MCF 10A (cell line): ENCODE results near the gene STAC3. TPM values are rescaled to one million over a fixed set of nuclear protein-coding genes. Genes with fewer than 3 reads are reported as not detected.

Source experiments
- BruUV-seq: library from RNA; stranded (reverse); fragments of 400-500 nt; replicated peaks from 2 replicates; lab custom pipeline; 2021; lab: Mats Ljungman, UMichigan
- CTCF ChIA-PET: fragments of 300-600 bp; sonication (Branson Sonifier 250); formaldehyde crosslinking; extraction: SDS; loops from one replicate; lab custom pipeline; 2021; ENCODE audit warnings: antibody characterized with exemption, inconsistent platforms; lab: Yijun Ruan, JAX
- POLR2A ChIA-PET: fragments of 300-600, 350-650 bp; sonication (Branson Sonifier 250); formaldehyde crosslinking; extraction: SDS; loops from one replicate; lab custom pipeline; 2020; ENCODE audit warnings: antibody characterized with exemption, inconsistent platforms; lab: Yijun Ruan, JAX
- DNase-seq: peaks from one replicate; pipeline ENCODE4 v3.0.0-alpha.2; 2018; ENCODE audit not compliant: unreplicated experiment
- H3K27ac Mint-ChIP-seq: one replicate; pipeline ENCODE4 v1.8.0; 2022; ENCODE audit warnings: mild to moderate bottlenecking, low read depth, mixed read lengths; ENCODE audit not compliant: unreplicated experiment
- H3K27me3 Mint-ChIP-seq: one replicate; pipeline ENCODE4 v1.8.0; 2022; ENCODE audit warnings: mixed read lengths; ENCODE audit not compliant: insufficient read depth, unreplicated experiment
- H3K36me3 Mint-ChIP-seq: one replicate; pipeline ENCODE4 v1.8.0; 2022; ENCODE audit warnings: mild to moderate bottlenecking, moderate library complexity, mixed read lengths; ENCODE audit not compliant: insufficient read depth, unreplicated experiment
- H3K4me1 Mint-ChIP-seq: one replicate; pipeline ENCODE4 v1.8.0; 2022; ENCODE audit warnings: mixed read lengths; ENCODE audit not compliant: insufficient read depth, unreplicated experiment
- H3K4me3 Mint-ChIP-seq: one replicate; pipeline ENCODE4 v1.8.0; 2022; ENCODE audit warnings: mild to moderate bottlenecking, moderate library complexity, mixed read lengths; ENCODE audit not compliant: unreplicated experiment
- H3K9me3 Mint-ChIP-seq: one replicate; pipeline ENCODE4 v1.8.0; 2022; ENCODE audit warnings: mixed read lengths; ENCODE audit not compliant: unreplicated experiment
- intact Hi-C: fragments of 100-400 bp; cut with micrococcal nuclease; formaldehyde crosslinking; loops from 2 replicates; pipeline ENCODE4 v1.14.1; 2022
- total RNA-seq: library from RNA; stranded (reverse); gene quantifications from 2 replicates; pipeline ENCODE4 v1.2.3, GENCODE V29; 2022
- TF ChIP-seq, protein P1 (sequence below): fragments of 200-600 bp; IDR thresholded peaks from one replicate; pipeline ENCODE4 v1.8.0; 2022; ENCODE audit warnings: antibody characterized with exemption, mild to moderate bottlenecking; ENCODE audit not compliant: unreplicated experiment

STAC3 gene
- total RNA-seq, 1 experiment from 2014 or later: 2.8 TPM

DNA sequence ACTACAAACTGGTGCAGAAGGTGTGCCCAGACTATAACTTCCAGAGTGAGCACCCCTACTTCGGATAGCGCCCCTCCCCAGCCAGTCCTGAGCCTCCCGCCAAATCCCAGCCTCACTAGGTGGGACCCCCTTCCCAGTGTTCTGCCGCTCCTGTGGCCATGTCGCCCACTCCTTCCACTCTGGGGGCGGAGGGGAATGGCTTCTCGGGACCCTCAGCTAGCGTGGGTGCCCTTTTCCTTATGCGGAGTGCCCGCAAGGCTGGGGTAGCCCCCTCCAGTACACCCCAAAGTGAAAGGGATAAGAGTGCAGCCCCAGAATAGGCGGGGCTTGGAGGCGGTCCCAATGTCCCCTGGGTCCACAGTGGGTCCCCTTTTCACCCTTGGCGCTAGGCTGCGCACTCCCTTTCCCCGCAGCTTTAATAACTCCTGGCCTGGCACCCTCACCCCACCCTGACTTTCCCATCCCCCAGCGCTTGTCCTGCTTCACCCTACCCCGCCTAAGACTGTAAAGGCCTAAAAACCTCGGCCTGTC is 25.2 kb downstream of the STAC3 start:
- Mint-ChIP-seq H3K4me3 (no peak overlapping the region), H3K27ac (no peak overlapping the region), H3K9me3 (no peaks in the 10 kb centered on the region), H3K4me1 (peaks cover 18% of the 10 kb centered on the region), H3K36me3 (peaks cover 13% of the 10 kb centered on the region), H3K27me3 (peaks cover 18% of the 10 kb centered on the region)
- DNase-seq: no peak
- BruUV-seq: no TSS peak
- TF ChIP-seq, protein P1, sequence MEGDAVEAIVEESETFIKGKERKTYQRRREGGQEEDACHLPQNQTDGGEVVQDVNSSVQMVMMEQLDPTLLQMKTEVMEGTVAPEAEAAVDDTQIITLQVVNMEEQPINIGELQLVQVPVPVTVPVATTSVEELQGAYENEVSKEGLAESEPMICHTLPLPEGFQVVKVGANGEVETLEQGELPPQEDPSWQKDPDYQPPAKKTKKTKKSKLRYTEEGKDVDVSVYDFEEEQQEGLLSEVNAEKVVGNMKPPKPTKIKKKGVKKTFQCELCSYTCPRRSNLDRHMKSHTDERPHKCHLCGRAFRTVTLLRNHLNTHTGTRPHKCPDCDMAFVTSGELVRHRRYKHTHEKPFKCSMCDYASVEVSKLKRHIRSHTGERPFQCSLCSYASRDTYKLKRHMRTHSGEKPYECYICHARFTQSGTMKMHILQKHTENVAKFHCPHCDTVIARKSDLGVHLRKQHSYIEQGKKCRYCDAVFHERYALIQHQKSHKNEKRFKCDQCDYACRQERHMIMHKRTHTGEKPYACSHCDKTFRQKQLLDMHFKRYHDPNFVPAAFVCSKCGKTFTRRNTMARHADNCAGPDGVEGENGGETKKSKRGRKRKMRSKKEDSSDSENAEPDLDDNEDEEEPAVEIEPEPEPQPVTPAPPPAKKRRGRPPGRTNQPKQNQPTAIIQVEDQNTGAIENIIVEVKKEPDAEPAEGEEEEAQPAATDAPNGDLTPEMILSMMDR: no peak
- POLR2A ChIA-PET: no interaction called here
- intact Hi-C loops: no loop called here
- CTCF ChIA-PET: interaction anchor here (0.6 to 10.2 kb wide), 3 partner anchors 11 to 50 kb away, joined by 3 to 152 read pairs (median 30); no protein-coding TSS in a partner anchor

DNA sequence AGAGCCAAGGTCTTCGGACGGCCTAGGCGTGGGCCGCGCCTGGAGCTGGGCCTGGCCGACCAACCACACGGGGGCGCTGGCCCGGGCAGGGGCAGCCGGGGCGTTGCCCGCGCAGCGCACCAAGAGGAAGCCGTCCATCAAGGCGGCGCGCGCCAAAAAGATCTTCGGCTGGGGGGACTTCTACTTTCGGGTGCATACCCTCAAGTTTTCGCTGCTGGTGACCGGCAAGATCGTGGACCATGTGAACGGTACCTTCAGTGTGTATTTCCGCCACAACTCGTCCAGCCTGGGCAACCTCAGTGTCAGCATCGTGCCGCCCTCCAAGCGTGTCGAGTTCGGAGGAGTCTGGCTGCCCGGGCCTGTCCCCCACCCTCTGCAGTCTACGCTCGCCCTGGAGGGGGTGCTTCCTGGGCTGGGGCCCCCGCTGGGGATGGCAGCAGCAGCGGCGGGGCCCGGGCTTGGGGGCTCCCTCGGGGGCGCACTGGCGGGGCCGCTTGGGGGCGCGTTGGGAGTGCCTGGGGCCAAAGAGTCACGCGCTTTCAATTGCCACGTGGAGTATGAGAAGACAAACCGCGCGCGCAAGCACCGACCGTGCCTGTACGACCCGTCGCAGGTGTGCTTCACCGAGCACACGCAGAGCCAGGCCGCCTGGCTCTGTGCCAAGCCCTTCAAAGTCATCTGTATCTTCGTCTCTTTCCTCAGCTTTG is 25.9 kb downstream of the STAC3 start:
- no peak for DNase-seq
- intact Hi-C loops: no loop called here
- Mint-ChIP-seq H3K27ac (no peak overlapping the region), H3K36me3 (peaks cover 7% of the 10 kb centered on the region), H3K9me3 (no peaks in the 10 kb centered on the region), H3K27me3 (peaks cover 24% of the 10 kb centered on the region), H3K4me1 (peaks cover 12% of the 10 kb centered on the region), H3K4me3 (no peak overlapping the region)
- TF ChIP-seq, protein P1: peak; percentile 19
- no TSS peak for BruUV-seq
- CTCF ChIA-PET: interaction anchor here (0.6 to 10.2 kb wide), 4 partner anchors 11 to 336 kb away, joined by 3 to 152 read pairs (median 16); no protein-coding TSS in a partner anchor
- POLR2A ChIA-PET: interaction anchor here (0.7 kb wide), 1 partner anchor 233 kb away, joined by 3 read pairs; no protein-coding TSS in a partner anchor

DNA sequence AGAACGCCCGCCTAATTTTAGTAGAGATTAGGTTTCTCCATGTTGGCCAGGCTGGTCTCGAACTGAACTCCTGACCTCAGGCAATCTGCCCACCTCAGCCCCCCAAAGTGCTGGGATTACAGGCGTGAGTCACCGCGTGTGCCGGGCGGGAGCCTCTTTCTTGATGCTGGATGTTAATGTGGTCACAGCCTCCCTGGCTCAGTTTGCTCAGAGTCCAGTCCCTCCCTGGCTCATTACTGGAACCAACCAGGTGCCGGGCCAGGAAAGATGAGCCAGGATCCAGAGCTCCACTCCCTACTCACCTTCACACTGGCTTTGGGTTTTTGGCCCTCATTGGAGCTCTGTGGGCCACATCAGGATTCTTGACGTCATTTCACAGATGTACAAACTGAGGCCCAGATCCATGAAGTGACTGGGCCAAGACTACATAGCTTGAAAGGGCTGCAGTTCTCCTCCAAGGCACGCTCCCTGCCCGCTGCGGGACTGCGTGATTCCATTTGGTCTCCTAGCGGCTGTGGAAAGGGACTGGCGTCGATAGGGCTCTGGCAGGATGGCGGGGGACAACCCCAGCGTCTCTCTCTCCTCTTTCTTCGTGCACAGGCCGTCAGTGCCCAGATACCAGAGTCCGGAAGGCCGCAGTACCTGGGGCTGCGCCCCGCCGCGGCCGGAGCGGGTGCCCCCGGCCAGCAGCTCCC is 26.6 kb downstream of the STAC3 start:
- H3K36me3 Mint-ChIP-seq: peaks cover under 1% of the 10 kb centered on the region

More for the DNA sequence above, 26.6 kb downstream of the STAC3 start:
- TF ChIP-seq, protein P1: no peak
- POLR2A ChIA-PET: interaction anchor here (0.7 kb wide), 1 partner anchor 234 kb away, joined by 3 read pairs; no protein-coding TSS in a partner anchor
- H3K27me3 Mint-ChIP-seq: peaks cover 31% of the 10 kb centered on the region
- H3K27ac Mint-ChIP-seq: no peak overlapping the region
- intact Hi-C loops: no loop called here
- CTCF ChIA-PET: interaction anchor here (0.6 to 10.2 kb wide), 4 partner anchors 10 to 336 kb away, joined by 3 to 152 read pairs (median 3); no protein-coding TSS in a partner anchor
- no TSS peak for BruUV-seq
- no peaks in the 10 kb centered on the region for H3K9me3 Mint-ChIP-seq
- H3K4me1 Mint-ChIP-seq: peaks cover 13% of the 10 kb centered on the region
- no peak for DNase-seq
- H3K4me3 Mint-ChIP-seq: no peak overlapping the region
